ENCODE measurements around the gene MIB2. TPM values are rescaled to one million over a fixed set of nuclear protein-coding genes. Genes with fewer than 3 reads are reported as not detected.
"Not testable (repeated sequence)": the region's sequence is repeated elsewhere in the genome, so short reads cannot be mapped to it uniquely, and the experiment has no call there.

The MIB2 gene
- total and polyA plus RNA-seq, 7 experiments from 2014 or later: 23.4 to 129 (median 60.6) TPM

GRCh38 chr1:1666526-1666925 lies 51.2 kb downstream of the MIB2 start:
- no peak overlapping the region for H3K27ac ChIP-seq (ENCODE audit: low read depth, low read length)
- H3K27me3 ChIP-seq (ENCODE audit: control insufficient read depth in 2 of 2, insufficient read depth in 2 of 2, low read length in 2 of 2): no peaks in the 10 kb centered on the region
- DNase-seq: no peak
- H3K4me1 ChIP-seq (ENCODE audit: control insufficient read depth in 2 of 2, insufficient read depth in 2 of 2, low read length in 2 of 2): no peaks in the 10 kb centered on the region
- peaks cover 0 to 6% (median 3%) of the 10 kb centered on the region in 7 donors for H3K4me1 Mint-ChIP-seq
- H3K9me3 ChIP-seq (ENCODE audit: control insufficient read depth in 2 of 3, low read length in 3 of 3): no peaks in the 10 kb centered on the region
- CTCF ChIA-PET: no interaction called here
- H3K27ac Mint-ChIP-seq: peak overlapping the region in 1 of 9 donors; percentile 36
- peaks cover 0 to 10% (median 4%) of the 10 kb centered on the region in 5 donors for H3K36me3 Mint-ChIP-seq
- POLR2A ChIA-PET: interaction anchor here (0.6 kb wide), 1 partner anchor 13 kb away, joined by 3 read pairs; no protein-coding TSS in a partner anchor
- intact Hi-C loops (cut with micrococcal nuclease): no loop called here
- no peak overlapping the region for H3K4me3 ChIP-seq (ENCODE audit: low read length)
- H3K36me3 ChIP-seq (ENCODE audit: control insufficient read depth in 2 of 3, insufficient read depth in 3 of 3, low read length in 3 of 3): peaks cover 0 to 50% (median 24%) of the 10 kb centered on the region in 3 experiments
- no peak overlapping the region for H3K4me3 Mint-ChIP-seq
- no peak for ATAC-seq
- no peaks in the 10 kb centered on the region for H3K9me3 Mint-ChIP-seq
- no peaks in the 10 kb centered on the region for H3K27me3 Mint-ChIP-seq

- POLR2A ChIA-PET: interaction anchor here (0.7 to 0.9 kb wide), 4 partner anchors 8 to 230 kb away, joined by 3 read pairs; no protein-coding TSS in a partner anchor
- no peaks in the 10 kb centered on the region for H3K9me3 ChIP-seq (ENCODE audit: control insufficient read depth in 2 of 3, low read length in 3 of 3)
- intact Hi-C loops (cut with micrococcal nuclease): no loop called here
- no peak overlapping the region for H3K4me3 ChIP-seq (ENCODE audit: low read length)
- Mint-ChIP-seq H3K27me3 (no peaks in the 10 kb centered on the region), H3K4me1 (peaks cover 0 to 4% (median 0%) of the 10 kb centered on the region in 7 donors), H3K4me3 (no peak overlapping the region), H3K9me3 (no peaks in the 10 kb centered on the region), H3K36me3 (peaks cover 0 to 17% (median 4%) of the 10 kb centered on the region in 5 donors), H3K27ac (peak overlapping the region in 2 of 9 donors; percentile 38 to 52)
- no peaks in the 10 kb centered on the region for H3K27me3 ChIP-seq (ENCODE audit: control insufficient read depth in 2 of 2, insufficient read depth in 2 of 2, low read length in 2 of 2)
- CTCF ChIA-PET: interaction anchor here (0.7 kb wide), 1 partner anchor 17 kb away, joined by 4 read pairs; no protein-coding TSS in a partner anchor
- H3K4me1 ChIP-seq (ENCODE audit: control insufficient read depth in 2 of 2, insufficient read depth in 2 of 2, low read length in 2 of 2): no peaks in the 10 kb centered on the region
- H3K27ac ChIP-seq (ENCODE audit: low read depth, low read length): no peak overlapping the region
- ATAC-seq (no peak), DNase-seq (no peak)
- H3K36me3 ChIP-seq (ENCODE audit: control insufficient read depth in 2 of 3, insufficient read depth in 3 of 3, low read length in 3 of 3): peaks cover 0 to 65% (median 30%) of the 10 kb centered on the region in 3 experiments
These were observed 54.5 kb downstream of the MIB2 start for GRCh38 chr1:1669468-1670440.

GRCh38 chr1:1670866-1671265 lies 55.6 kb downstream of the MIB2 start:
- H3K27ac Mint-ChIP-seq: no peak overlapping the region

GRCh38 chr1:1671365-1672119 lies 56.2 kb downstream of the MIB2 start:
- Histone ChIP-seq H3K27ac (ENCODE audit: low read depth, low read length) (no peak overlapping the region), H3K4me3 (ENCODE audit: low read length) (no peak overlapping the region), H3K9me3 (ENCODE audit: control insufficient read depth in 2 of 3, low read length in 3 of 3) (no peaks in the 10 kb centered on the region), H3K36me3 (ENCODE audit: control insufficient read depth in 2 of 3, insufficient read depth in 3 of 3, low read length in 3 of 3) (peaks cover 0 to 47% (median 14%) of the 10 kb centered on the region in 3 experiments), H3K4me1 (ENCODE audit: control insufficient read depth in 2 of 2, insufficient read depth in 2 of 2, low read length in 2 of 2) (no peaks in the 10 kb centered on the region), H3K27me3 (ENCODE audit: control insufficient read depth in 2 of 2, insufficient read depth in 2 of 2, low read length in 2 of 2) (no peaks in the 10 kb centered on the region)
- Mint-ChIP-seq H3K4me3 (no peak overlapping the region), H3K27ac (peak overlapping the region in 3 of 9 donors; percentile 13 to 82 (median 32)), H3K4me1 (peaks cover 0 to 4% (median 0%) of the 10 kb centered on the region in 7 donors), H3K36me3 (peaks cover 0 to 17% (median 4%) of the 10 kb centered on the region in 5 donors), H3K27me3 (no peaks in the 10 kb centered on the region), H3K9me3 (no peaks in the 10 kb centered on the region)
- no peak for DNase-seq
- ATAC-seq: no peak
- intact Hi-C loops (cut with micrococcal nuclease): no loop called here
- CTCF ChIA-PET: no interaction called here
- POLR2A ChIA-PET: no interaction called here

More at GRCh38 chr1:1670866-1671265, 55.6 kb downstream of the MIB2 start:
- ChIA-PET CTCF (no interaction called here), POLR2A (no interaction called here)
- DNase-seq (no peak), ATAC-seq (no peak)
- Mint-ChIP-seq H3K36me3 (peaks cover 0 to 17% (median 4%) of the 10 kb centered on the region in 5 donors), H3K27me3 (no peaks in the 10 kb centered on the region), H3K4me3 (no peak overlapping the region), H3K4me1 (peaks cover 0 to 4% (median 0%) of the 10 kb centered on the region in 7 donors), H3K9me3 (no peaks in the 10 kb centered on the region)
- Histone ChIP-seq H3K36me3 (ENCODE audit: control insufficient read depth in 2 of 3, insufficient read depth in 3 of 3, low read length in 3 of 3) (peaks cover 0 to 53% (median 20%) of the 10 kb centered on the region in 3 experiments), H3K27ac (ENCODE audit: low read depth, low read length) (no peak overlapping the region), H3K9me3 (ENCODE audit: control insufficient read depth in 2 of 3, low read length in 3 of 3) (no peaks in the 10 kb centered on the region), H3K4me1 (ENCODE audit: control insufficient read depth in 2 of 2, insufficient read depth in 2 of 2, low read length in 2 of 2) (no peaks in the 10 kb centered on the region), H3K27me3 (ENCODE audit: control insufficient read depth in 2 of 2, insufficient read depth in 2 of 2, low read length in 2 of 2) (no peaks in the 10 kb centered on the region), H3K4me3 (ENCODE audit: low read length) (no peak overlapping the region)
- intact Hi-C loops (cut with micrococcal nuclease): no loop called here

GRCh38 chr1:1672181-1672965 lies 57.1 kb downstream of the MIB2 start:
- H3K4me1 Mint-ChIP-seq: peaks cover 0 to 7% (median 1%) of the 10 kb centered on the region in 7 donors
- no peak overlapping the region for H3K4me3 Mint-ChIP-seq
- no peaks in the 10 kb centered on the region for H3K27me3 Mint-ChIP-seq
- Histone ChIP-seq H3K4me1 (ENCODE audit: control insufficient read depth in 2 of 2, insufficient read depth in 2 of 2, low read length in 2 of 2) (no peaks in the 10 kb centered on the region), H3K36me3 (ENCODE audit: control insufficient read depth in 2 of 3, insufficient read depth in 3 of 3, low read length in 3 of 3) (peaks cover 0 to 45% (median 13%) of the 10 kb centered on the region in 3 experiments), H3K27ac (ENCODE audit: low read depth, low read length) (no peak overlapping the region), H3K27me3 (ENCODE audit: control insufficient read depth in 2 of 2, insufficient read depth in 2 of 2, low read length in 2 of 2) (no peaks in the 10 kb centered on the region), H3K9me3 (ENCODE audit: control insufficient read depth in 2 of 3, low read length in 3 of 3) (no peaks in the 10 kb centered on the region), H3K4me3 (ENCODE audit: low read length) (no peak overlapping the region)
- peak overlapping the region in 3 of 9 donors; percentile 13 to 32 (median 29) for H3K27ac Mint-ChIP-seq
- ChIA-PET POLR2A (no interaction called here), CTCF (no interaction called here)
- DNase-seq: no peak
- no peak for ATAC-seq
- intact Hi-C loops (cut with micrococcal nuclease): no loop called here
- H3K9me3 Mint-ChIP-seq: no peaks in the 10 kb centered on the region
- peaks cover 0 to 16% (median 3%) of the 10 kb centered on the region in 5 donors for H3K36me3 Mint-ChIP-seq

- H3K27ac Mint-ChIP-seq; DNase-seq; POLR2A ChIA-PET; H3K27me3 Mint-ChIP-seq; H3K9me3 ChIP-seq (ENCODE audit: control insufficient read depth in 2 of 3, low read length in 3 of 3); CTCF ChIA-PET; H3K27me3 ChIP-seq (ENCODE audit: control insufficient read depth in 2 of 2, insufficient read depth in 2 of 2, low read length in 2 of 2); H3K4me3 Mint-ChIP-seq; H3K4me3 ChIP-seq (ENCODE audit: low read length); ATAC-seq; H3K27ac ChIP-seq (ENCODE audit: low read depth, low read length); H3K9me3 Mint-ChIP-seq: not testable (repeated sequence)
- Mint-ChIP-seq H3K36me3 (peaks cover 0 to 11% (median 0%) of the 10 kb centered on the region in 5 donors), H3K4me1 (peaks cover 19 to 29% (median 22%) of the 10 kb centered on the region in 7 donors)
- H3K36me3 ChIP-seq (ENCODE audit: control insufficient read depth in 2 of 3, insufficient read depth in 3 of 3, low read length in 3 of 3): peaks cover 0 to 31% (median 12%) of the 10 kb centered on the region in 3 experiments
- intact Hi-C loops (cut with micrococcal nuclease): loop anchor here in 1 of 2 donors (5.0 kb wide), 1 partner anchor 232 kb away; no protein-coding TSS in a partner anchor
- peaks cover 9 to 10% of the 10 kb centered on the region in 2 donors for H3K4me1 ChIP-seq (ENCODE audit: control insufficient read depth in 2 of 2, insufficient read depth in 2 of 2, low read length in 2 of 2)
These were observed 59.5 kb downstream of the MIB2 start for GRCh38 chr1:1674806-1675205.
